ENCODE measurements around the gene CAPN11. TPM values are rescaled to one million over a fixed set of nuclear protein-coding genes. Genes with fewer than 3 reads are reported as not detected.

The CAPN11 gene
- total and polyA plus RNA-seq, 10 of the 15 experiments (the other 5 are each of a cell fraction or from before 2014, with no cell fraction given), result 0.05 to 0.44 (median 0.31) TPM

DNA sequence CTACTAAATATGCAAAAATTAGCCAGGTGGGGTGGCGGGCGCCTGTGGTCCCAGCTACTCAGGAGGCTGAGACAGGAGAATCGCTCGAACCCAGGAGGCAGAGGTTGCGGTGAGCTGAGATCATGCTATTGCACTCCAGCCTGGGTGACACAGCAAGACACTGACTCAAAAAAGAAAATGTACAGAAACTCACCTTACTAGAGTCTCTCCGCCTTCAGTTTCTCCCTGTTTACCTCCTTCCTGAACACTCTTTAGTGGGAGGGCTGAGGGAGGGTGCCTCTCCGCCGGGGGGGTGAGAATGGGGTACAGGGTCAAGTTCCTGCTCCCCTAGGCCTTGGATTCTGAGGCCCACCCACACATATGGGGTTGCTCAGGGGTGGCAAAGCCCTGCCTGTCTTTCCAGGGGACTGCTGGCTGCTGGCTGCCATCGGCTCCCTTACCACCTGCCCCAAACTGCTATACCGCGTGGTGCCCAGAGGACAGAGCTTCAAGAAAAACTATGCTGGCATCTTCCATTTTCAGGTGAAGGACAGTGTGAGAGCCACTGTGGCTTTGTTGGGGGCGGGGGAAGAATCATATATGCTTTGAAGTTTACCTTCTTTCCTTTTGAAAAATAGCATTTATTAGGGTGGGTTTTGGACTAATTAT is 13.4 kb downstream of the CAPN11 start:
- ChIA-PET RAD21 (ENCODE audit: unreplicated experiment) (interaction anchor here (0.8 to 3.5 kb wide), 12 partner anchors 18 to 132 kb away, joined by 3 to 29 read pairs (median 5); partner anchors contain the start of genes NFKBIE and SLC29A1), SMC1A (ENCODE audit: uncharacterized antibody, unreplicated experiment) (interaction anchor here (1.0 to 2.2 kb wide), 17 partner anchors 9 to 166 kb away, joined by 3 to 26 read pairs (median 4); partner anchors contain the start of genes HSP90AB1 and SLC35B2), CTCF (interaction anchor here (0.8 to 8.6 kb wide), 30 partner anchors 9 to 876 kb away, joined by 3 to 117 read pairs (median 7); partner anchors contain the start of genes HSP90AB1, SLC29A1 and SLC35B2), POLR2A (interaction anchor here (0.6 to 1.0 kb wide), 4 partner anchors 10 to 95 kb away, joined by 3 read pairs; no protein-coding TSS in a partner anchor)
- Histone ChIP-seq H3K4me1 (ENCODE audit: control insufficient read depth, insufficient read depth, low read length) (peaks cover 14% of the 10 kb centered on the region), H3K36me3 (ENCODE audit: control insufficient read depth in 2 of 2, insufficient read depth in 2 of 2, low read length in 1 of 2) (no peaks in the 10 kb centered on the region), H3K9ac (ENCODE audit: control insufficient read depth, insufficient read depth, low read length) (no peak overlapping the region), H4K20me1 (ENCODE audit: control insufficient read depth, insufficient read depth) (no peaks in the 10 kb centered on the region), H3K9me3 (replicated peaks; ENCODE audit: control insufficient read depth, insufficient read depth, low read length) (peaks cover 2% of the 10 kb centered on the region; the same call in 1 of the 3 replicates), H3K27me3 (replicated peaks in 1 of 2; ENCODE audit: control insufficient read depth in 2 of 2, insufficient read depth in 2 of 2, low read length in 1 of 2) (no peaks in the 10 kb centered on the region; a peak in 2 of 4 replicates), H3K4me2 (ENCODE audit: control insufficient read depth, insufficient read depth) (no peak overlapping the region), H2AFZ (ENCODE audit: control insufficient read depth, low read depth, low read length) (no peak overlapping the region), H3K4me3 (no peak overlapping the region), H3K27ac (ENCODE audit: control insufficient read depth, insufficient read depth) (no peak overlapping the region), H3K79me2 (ENCODE audit: control insufficient read depth, insufficient read depth, low read length) (no peaks in the 10 kb centered on the region)
- intact Hi-C loops (cut with micrococcal nuclease; ENCODE audit: unreplicated experiment) (loop anchor here (1.0 kb wide), 2 partner anchors 66 to 166 kb away; no protein-coding TSS in a partner anchor), in situ Hi-C loops (cut with MboI) (loop anchor here (5.0 kb wide), 1 partner anchor 65 kb away; no protein-coding TSS in a partner anchor)
- TF ChIP-seq, protein P1, sequence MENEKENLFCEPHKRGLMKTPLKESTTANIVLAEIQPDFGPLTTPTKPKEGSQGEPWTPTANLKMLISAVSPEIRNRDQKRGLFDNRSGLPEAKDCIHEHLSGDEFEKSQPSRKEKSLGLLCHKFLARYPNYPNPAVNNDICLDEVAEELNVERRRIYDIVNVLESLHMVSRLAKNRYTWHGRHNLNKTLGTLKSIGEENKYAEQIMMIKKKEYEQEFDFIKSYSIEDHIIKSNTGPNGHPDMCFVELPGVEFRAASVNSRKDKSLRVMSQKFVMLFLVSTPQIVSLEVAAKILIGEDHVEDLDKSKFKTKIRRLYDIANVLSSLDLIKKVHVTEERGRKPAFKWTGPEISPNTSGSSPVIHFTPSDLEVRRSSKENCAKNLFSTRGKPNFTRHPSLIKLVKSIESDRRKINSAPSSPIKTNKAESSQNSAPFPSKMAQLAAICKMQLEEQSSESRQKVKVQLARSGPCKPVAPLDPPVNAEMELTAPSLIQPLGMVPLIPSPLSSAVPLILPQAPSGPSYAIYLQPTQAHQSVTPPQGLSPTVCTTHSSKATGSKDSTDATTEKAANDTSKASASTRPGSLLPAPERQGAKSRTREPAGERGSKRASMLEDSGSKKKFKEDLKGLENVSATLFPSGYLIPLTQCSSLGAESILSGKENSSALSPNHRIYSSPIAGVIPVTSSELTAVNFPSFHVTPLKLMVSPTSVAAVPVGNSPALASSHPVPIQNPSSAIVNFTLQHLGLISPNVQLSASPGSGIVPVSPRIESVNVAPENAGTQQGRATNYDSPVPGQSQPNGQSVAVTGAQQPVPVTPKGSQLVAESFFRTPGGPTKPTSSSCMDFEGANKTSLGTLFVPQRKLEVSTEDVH (IDR thresholded peaks at IDR 0.05; ENCODE audit: low read depth, partially characterized antibody), result no peak
- peak; percentile 7; the same call in 1 of the 2 replicates for TF ChIP-seq RUNX3 (IDR thresholded peaks at IDR 0.05; ENCODE audit: low read length)
- BruUV-seq (replicated peaks), result no TSS peak
- FAIRE-seq, result no peak
- WGBS (ENCODE audit: insufficient coverage, insufficient replicate concordance, low lambda C conversion rate, missing lambda C conversion rate), result 35% methylated on average over 12 of the region's 12 CpGs
- no peak for DNase-seq (ENCODE audit: low read depth, low spot score)
- no peak; the same call in 2 of the 3 replicates for ATAC-seq

Measured in GM12878 (cell line).